Renal cortex interstitium (tissue), 11 donors: ENCODE data around the gene FHDC1. TPM values are rescaled to one million over a fixed set of nuclear protein-coding genes. Genes with fewer than 3 reads are reported as not detected.

Experiments used
- DNase-seq, 11 donors: peaks; one replicate each; pipeline ENCODE4 v3.0.0-alpha.2; 2013; ENCODE audit warnings: low read depth in 9 of 11, low spot score in 4 of 11; ENCODE audit errors: extremely low read depth in 1 of 11
- polyA plus RNA-seq, 3 donors: library from polyadenylated mRNA; unstranded; fragments of 120-200 nt; gene quantifications; one replicate each; pipeline ENCODE4 v1.2.1, GENCODE V29; 2013; ENCODE audit not compliant: insufficient read length in 3 of 3

FHDC1 gene
- polyA plus RNA-seq, 3 donors = 3.8 to 4.9 (median 4.4) TPM

DNA sequence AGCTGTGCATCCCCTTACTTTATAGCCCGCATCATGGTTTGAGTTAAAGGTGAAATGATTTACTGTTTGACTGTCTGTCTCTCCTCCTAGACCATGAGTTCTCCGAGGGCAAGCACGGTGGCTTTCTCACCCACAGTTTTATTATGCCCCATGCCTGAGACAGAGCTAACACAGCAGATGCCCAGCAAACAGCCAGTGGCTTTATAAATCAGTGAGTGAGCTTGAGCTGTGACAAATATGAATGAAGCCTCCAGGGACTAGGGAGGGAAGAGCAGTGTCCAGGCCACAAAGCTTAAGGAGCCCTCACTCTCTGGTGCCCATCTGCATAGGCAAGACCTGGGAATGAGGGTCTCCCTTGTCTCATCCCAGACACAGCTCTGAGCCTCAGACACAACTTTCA lies 57.9 kb downstream of the FHDC1 start:
- DNase-seq = no peak

GRCh38 chr4:152996111-152996571 lies 60.0 kb downstream of the FHDC1 start:
- no peak for DNase-seq

- DNase-seq = no peak
Observed at GRCh38 chr4:152996672-152997071, 60.5 kb downstream of the FHDC1 start.

- DNase-seq = no peak
Observed at GRCh38 chr4:152997288-152997687, 61.2 kb downstream of the FHDC1 start.

- DNase-seq = no peak
Observed at GRCh38 chr4:152997771-152998487, 61.8 kb downstream of the FHDC1 start.

DNA sequence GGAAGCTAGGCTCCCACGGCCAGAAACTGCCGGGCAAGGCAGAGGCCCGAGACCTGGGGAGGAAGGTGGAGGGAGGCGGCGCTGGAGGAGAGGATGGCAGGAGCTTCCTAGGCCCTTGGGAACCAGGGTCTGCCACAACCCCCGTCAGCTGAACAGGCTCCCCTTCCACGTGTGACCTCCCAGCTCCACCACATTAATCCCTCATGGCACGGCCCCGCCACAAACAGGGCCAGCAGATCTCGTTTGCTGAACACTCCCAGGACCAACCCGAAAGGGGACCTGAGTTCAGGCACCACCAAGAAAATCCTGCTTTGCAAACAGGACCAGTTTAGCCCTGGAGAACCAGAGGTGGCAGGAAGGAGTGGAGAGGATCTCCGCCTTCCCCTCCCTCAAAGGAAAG lies 62.7 kb downstream of the FHDC1 start:
- DNase-seq = no peak

- no peak for DNase-seq
Observed at GRCh38 chr4:152999346-153000075, 63.4 kb downstream of the FHDC1 start.

- DNase-seq = no peak
Observed at GRCh38 chr4:153000076-153000420, 63.9 kb downstream of the FHDC1 start.

DNA sequence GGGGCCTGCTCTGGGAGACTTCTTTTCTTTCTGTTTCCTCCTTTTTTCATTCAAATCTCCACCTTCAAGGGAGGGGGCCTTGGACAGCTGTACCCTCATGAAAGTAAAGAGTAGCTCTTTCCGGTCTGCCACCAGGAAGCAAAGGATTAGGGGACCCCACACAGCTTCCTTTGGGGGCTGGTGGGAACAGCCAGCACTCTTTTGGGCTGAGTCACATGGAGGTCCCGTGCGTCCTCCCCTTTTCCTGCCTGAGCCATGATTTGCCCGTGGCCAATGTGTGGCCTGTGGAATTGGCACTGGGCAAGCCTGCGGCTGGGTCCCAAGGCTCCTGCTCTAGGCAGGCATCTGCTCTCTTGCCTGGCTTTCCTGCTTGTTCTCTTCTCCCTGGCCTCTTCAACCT lies 65.5 kb downstream of the FHDC1 start:
- no peak for DNase-seq

GRCh38 chr4:153002110-153002509 lies 66.0 kb downstream of the FHDC1 start:
- DNase-seq = no peak

DNA sequence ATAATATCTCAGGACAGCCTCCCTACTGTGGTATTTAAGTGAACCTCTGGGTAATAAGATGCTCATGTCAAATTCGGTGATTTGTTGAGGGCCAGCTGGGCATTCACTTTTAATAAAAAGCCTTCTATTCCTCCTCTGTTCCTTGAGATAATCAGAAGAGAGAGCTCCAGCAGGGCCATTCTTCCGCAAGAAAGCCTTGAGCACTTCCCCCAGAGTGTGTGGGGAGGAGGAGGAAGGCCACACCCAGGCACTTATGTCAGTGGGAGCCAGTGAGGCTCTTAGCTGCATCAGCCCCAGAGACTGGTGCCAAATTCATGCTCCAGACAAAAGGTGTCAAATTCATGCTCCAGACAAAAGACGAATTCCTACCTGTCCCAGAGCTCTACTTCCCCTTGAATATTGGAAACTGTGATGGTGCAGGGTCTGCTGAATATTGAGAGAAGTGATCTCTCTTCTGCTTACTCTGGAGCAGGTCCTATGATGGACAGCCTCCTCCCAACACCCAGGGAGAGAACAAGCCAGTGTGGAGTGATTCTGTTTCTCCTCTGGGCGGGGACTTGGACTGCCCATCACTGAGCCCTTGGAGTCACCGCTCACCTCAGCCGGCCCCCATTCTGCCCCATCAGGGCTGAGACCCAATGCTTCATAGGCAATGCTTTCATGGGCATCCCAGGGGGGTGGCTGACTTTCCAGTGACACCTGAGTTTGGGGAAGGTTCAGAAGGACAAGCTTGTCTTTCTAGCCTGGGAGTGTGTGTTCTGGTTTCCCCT lies 68.1 kb downstream of the FHDC1 start:
- no peak for DNase-seq

- DNase-seq = no peak
Observed at GRCh38 chr4:153005899-153006381, 69.8 kb downstream of the FHDC1 start.

GRCh38 chr4:153008578-153009199 lies 72.6 kb downstream of the FHDC1 start:
- DNase-seq = no peak

GRCh38 chr4:153010146-153010545 lies 74.0 kb downstream of the FHDC1 start:
- no peak for DNase-seq

- no peak for DNase-seq
Observed at GRCh38 chr4:153013202-153013977, 77.3 kb downstream of the FHDC1 start.

GRCh38 chr4:153014460-153014859 lies 78.3 kb downstream of the FHDC1 start:
- no peak for DNase-seq

DNA sequence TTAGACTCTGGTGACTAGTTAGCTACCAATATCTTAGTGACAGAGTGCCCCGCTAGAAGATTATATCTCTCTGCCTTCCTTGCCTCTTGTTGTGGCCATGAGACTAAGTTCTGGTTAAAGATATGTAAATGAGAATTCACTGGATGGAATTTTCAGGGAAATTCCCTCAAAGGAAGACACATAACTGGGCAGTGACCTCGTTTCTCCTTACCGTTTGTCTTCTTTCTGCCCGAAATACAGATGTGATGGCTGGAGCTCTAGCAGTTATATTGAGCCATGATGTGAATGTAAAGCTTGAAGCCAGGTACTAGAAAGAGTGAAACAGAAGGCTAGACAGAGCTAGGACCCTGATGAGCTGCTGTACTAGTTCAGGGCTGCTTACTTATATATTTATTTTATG lies 80.5 kb downstream of the FHDC1 start:
- no peak for DNase-seq

- no peak for DNase-seq
Observed at GRCh38 chr4:153018031-153018430, 81.9 kb downstream of the FHDC1 start.

GRCh38 chr4:153018684-153019083 lies 82.6 kb downstream of the FHDC1 start:
- DNase-seq = no peak
